ENCODE results near the gene OTOS.

Gene OTOS

GRCh38 chr2:240107477-240107796, 33.0 kb downstream of the OTOS start:
- no peak for TF ChIP-seq CTCF (IDR thresholded peaks at IDR 0.05)
- Mint-ChIP-seq H3K27me3 (ENCODE audit: low read depth, poor library complexity) (peaks cover 47% of the 10 kb centered on the region), H3K27ac (no peak overlapping the region), H3K36me3 (ENCODE audit: low read depth) (no peaks in the 10 kb centered on the region), H3K9me3 (no peaks in the 10 kb centered on the region), H3K4me1 (no peaks in the 10 kb centered on the region), H3K4me3 (no peak overlapping the region)
- DNase-seq = no peak

GRCh38 chr2:240106765-240107476, 33.5 kb downstream of the OTOS start:
- no peaks in the 10 kb centered on the region for H3K4me1 Mint-ChIP-seq
- H3K9me3 Mint-ChIP-seq = no peaks in the 10 kb centered on the region

GRCh38 chr2:240105982-240106381, 34.5 kb downstream of the OTOS start:
- H3K36me3 Mint-ChIP-seq (ENCODE audit: low read depth) = no peaks in the 10 kb centered on the region
- H3K4me1 Mint-ChIP-seq = no peaks in the 10 kb centered on the region
- no peak overlapping the region for H3K4me3 Mint-ChIP-seq
- TF ChIP-seq CTCF (IDR thresholded peaks at IDR 0.05) = no peak
- no peak overlapping the region for H3K27ac Mint-ChIP-seq
- H3K27me3 Mint-ChIP-seq (ENCODE audit: low read depth, poor library complexity) = peaks cover 36% of the 10 kb centered on the region
- H3K9me3 Mint-ChIP-seq = peaks cover 8% of the 10 kb centered on the region
- DNase-seq = no peak

More at GRCh38 chr2:240106765-240107476, 33.5 kb downstream of the OTOS start:
- Mint-ChIP-seq H3K27me3 (ENCODE audit: low read depth, poor library complexity) (peaks cover 44% of the 10 kb centered on the region), H3K36me3 (ENCODE audit: low read depth) (no peaks in the 10 kb centered on the region), H3K4me3 (no peak overlapping the region), H3K27ac (no peak overlapping the region)
- TF ChIP-seq CTCF (IDR thresholded peaks at IDR 0.05) = no peak
- no peak for DNase-seq

- H3K4me3 Mint-ChIP-seq = no peak overlapping the region
- no peaks in the 10 kb centered on the region for H3K4me1 Mint-ChIP-seq
- H3K27ac Mint-ChIP-seq = no peak overlapping the region
- peaks cover 34% of the 10 kb centered on the region for H3K9me3 Mint-ChIP-seq
- H3K27me3 Mint-ChIP-seq (ENCODE audit: low read depth, poor library complexity) = peaks cover 34% of the 10 kb centered on the region
- no peaks in the 10 kb centered on the region for H3K36me3 Mint-ChIP-seq (ENCODE audit: low read depth)
- no peak for TF ChIP-seq CTCF (IDR thresholded peaks at IDR 0.05)
- DNase-seq = no peak
Measured at GRCh38 chr2:240103136-240103535, 37.3 kb downstream of the OTOS start.

GRCh38 chr2:240098349-240098748, 42.1 kb downstream of the OTOS start:
- Mint-ChIP-seq H3K9me3 (peaks cover 58% of the 10 kb centered on the region), H3K27ac (no peak overlapping the region), H3K4me1 (peaks cover 7% of the 10 kb centered on the region), H3K4me3 (no peak overlapping the region), H3K36me3 (ENCODE audit: low read depth) (no peaks in the 10 kb centered on the region), H3K27me3 (ENCODE audit: low read depth, poor library complexity) (peaks cover 72% of the 10 kb centered on the region)
- TF ChIP-seq CTCF (IDR thresholded peaks at IDR 0.05) = no peak
- no peak for DNase-seq
